ENCODE data around the gene CARD11. TPM values are rescaled to one million over a fixed set of nuclear protein-coding genes. Genes with fewer than 3 reads are reported as not detected.

The CARD11 gene
- polyA plus RNA-seq, 1 of the 3 experiments (the other 2 are of a cell fraction), result not detected

DNA sequence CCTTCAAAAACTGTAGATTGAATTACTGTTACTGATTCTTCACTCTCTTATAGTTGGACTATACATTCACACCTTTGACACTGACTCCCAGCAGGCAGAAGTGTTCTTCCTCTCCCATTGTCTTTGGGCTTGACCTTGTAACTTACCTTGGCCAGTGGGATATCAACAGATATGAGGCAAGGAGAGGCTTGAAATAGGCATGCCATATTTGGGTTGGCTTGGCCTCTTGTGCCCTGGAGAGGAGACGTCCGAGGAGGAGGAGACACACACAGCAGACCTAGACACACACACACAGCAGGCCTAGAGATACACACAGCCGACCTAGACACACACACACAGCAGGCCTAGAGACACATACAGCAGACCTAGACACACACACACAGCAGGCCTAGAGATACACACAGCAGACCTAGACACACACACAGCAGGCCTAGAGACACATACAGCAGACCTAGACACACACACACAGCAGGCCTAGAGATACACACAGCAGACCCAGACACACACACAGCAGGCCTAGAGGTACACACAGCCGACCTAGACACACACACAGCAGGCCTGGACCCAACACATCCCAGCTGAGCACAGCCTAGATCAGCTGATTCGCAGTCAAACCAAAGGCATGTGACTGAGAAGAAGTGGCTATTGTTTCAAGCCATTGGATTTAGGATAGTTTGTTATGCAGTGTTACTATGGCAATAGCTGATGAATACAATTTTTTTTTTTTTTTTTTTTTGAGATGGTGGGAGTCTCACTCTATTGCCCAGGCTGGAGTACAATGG, 187.1 kb downstream of the CARD11 start (continued):
- TF ChIP-seq, protein P1, sequence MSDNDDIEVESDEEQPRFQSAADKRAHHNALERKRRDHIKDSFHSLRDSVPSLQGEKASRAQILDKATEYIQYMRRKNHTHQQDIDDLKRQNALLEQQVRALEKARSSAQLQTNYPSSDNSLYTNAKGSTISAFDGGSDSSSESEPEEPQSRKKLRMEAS (IDR thresholded peaks at IDR 0.05; ENCODE audit: low read depth), result no peak
- TF ChIP-seq, protein P2, sequence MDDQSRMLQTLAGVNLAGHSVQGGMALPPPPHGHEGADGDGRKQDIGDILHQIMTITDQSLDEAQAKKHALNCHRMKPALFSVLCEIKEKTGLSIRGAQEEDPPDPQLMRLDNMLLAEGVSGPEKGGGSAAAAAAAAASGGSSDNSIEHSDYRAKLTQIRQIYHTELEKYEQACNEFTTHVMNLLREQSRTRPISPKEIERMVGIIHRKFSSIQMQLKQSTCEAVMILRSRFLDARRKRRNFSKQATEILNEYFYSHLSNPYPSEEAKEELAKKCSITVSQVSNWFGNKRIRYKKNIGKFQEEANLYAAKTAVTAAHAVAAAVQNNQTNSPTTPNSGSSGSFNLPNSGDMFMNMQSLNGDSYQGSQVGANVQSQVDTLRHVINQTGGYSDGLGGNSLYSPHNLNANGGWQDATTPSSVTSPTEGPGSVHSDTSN (IDR thresholded peaks at IDR 0.05), result no peak
- TF ChIP-seq, protein P3, sequence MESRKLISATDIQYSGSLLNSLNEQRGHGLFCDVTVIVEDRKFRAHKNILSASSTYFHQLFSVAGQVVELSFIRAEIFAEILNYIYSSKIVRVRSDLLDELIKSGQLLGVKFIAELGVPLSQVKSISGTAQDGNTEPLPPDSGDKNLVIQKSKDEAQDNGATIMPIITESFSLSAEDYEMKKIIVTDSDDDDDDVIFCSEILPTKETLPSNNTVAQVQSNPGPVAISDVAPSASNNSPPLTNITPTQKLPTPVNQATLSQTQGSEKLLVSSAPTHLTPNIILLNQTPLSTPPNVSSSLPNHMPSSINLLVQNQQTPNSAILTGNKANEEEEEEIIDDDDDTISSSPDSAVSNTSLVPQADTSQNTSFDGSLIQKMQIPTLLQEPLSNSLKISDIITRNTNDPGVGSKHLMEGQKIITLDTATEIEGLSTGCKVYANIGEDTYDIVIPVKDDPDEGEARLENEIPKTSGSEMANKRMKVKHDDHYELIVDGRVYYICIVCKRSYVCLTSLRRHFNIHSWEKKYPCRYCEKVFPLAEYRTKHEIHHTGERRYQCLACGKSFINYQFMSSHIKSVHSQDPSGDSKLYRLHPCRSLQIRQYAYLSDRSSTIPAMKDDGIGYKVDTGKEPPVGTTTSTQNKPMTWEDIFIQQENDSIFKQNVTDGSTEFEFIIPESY (IDR thresholded peaks at IDR 0.05; ENCODE audit: borderline replicate concordance, low read depth), result no peak
- TF ChIP-seq MXI1 (IDR thresholded peaks at IDR 0.05; ENCODE audit: low read depth, low read length), result no peak
- TF ChIP-seq TCF12 (IDR thresholded peaks at IDR 0.05), result no peak

Other genes starting within 250 kb of the CARD11 start
- gene GNA12, start 199.6 kb downstream of the CARD11 start, polyA plus RNA-seq (2012; rRNA removed), result 55.3 and 64.8 TPM in 2 replicates

All from SK-N-SH (cell line).